Measurements from ENCODE around the gene GRID2.

DNA sequence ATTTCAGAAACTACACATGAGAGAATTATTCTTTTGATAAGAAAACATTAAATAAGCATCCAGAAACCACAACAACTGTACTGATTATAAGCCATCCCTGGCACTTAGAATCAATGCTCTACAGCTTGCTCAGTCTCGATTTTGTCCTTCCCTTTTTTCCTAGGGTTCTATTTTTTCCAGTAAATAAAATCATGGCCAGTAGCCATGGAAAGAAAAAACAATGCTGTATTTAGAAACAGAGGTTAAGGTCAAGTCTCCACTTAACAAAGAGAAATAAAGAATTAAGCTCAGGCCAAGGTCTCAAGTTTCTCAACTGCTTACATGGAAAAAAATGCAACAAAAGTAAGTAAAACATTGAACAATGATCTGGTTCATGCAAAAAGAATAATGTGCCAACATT, 38.7 kb upstream of the GRID2 start:
- TF ChIP-seq, protein P1, sequence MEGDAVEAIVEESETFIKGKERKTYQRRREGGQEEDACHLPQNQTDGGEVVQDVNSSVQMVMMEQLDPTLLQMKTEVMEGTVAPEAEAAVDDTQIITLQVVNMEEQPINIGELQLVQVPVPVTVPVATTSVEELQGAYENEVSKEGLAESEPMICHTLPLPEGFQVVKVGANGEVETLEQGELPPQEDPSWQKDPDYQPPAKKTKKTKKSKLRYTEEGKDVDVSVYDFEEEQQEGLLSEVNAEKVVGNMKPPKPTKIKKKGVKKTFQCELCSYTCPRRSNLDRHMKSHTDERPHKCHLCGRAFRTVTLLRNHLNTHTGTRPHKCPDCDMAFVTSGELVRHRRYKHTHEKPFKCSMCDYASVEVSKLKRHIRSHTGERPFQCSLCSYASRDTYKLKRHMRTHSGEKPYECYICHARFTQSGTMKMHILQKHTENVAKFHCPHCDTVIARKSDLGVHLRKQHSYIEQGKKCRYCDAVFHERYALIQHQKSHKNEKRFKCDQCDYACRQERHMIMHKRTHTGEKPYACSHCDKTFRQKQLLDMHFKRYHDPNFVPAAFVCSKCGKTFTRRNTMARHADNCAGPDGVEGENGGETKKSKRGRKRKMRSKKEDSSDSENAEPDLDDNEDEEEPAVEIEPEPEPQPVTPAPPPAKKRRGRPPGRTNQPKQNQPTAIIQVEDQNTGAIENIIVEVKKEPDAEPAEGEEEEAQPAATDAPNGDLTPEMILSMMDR (IDR thresholded peaks at IDR 0.05), result no peak
- TF ChIP-seq ZFX (IDR thresholded peaks at IDR 0.05; ENCODE audit: borderline replicate concordance), result no peak
